ENCODE measurements around the gene SLC35G3. TPM values are rescaled to one million over a fixed set of nuclear protein-coding genes. Genes with fewer than 3 reads are reported as not detected.

The SLC35G3 gene
- polyA plus RNA-seq, 1 donor (not counting 4 experiments of a cell fraction or from before 2014, with no cell fraction given): not detected

GRCh38 chr17:35149941-35150340 lies 44.3 kb downstream of the SLC35G3 start:
- Histone ChIP-seq H4K20me1 (ENCODE audit: control insufficient read depth, extremely low read depth, insufficient read depth, low read length) (no peaks in the 10 kb centered on the region), H2AFZ (ENCODE audit: control insufficient read depth, low read length) (no peak overlapping the region), H3K27ac (ENCODE audit: control insufficient read depth, insufficient read depth, low read length) (no peak overlapping the region), H3K9me1 (ENCODE audit: control insufficient read depth, extremely low read depth, insufficient read depth, low read length) (no peaks in the 10 kb centered on the region), H3K4me3 (ENCODE audit: control insufficient read depth in 2 of 3, extremely low read depth in 1 of 3, insufficient read depth in 2 of 3, low read depth in 1 of 3, low read length in 3 of 3) (no peak overlapping the region), H3K27me3 (ENCODE audit: control insufficient read depth, extremely low read depth, insufficient read depth, low read length) (peaks cover 5% of the 10 kb centered on the region), H3K4me2 (ENCODE audit: control insufficient read depth, extremely low read depth, insufficient read depth, low read depth, low read length) (no peak overlapping the region), H3K36me3 (ENCODE audit: control insufficient read depth in 2 of 2, extremely low read depth in 1 of 2, insufficient read depth in 2 of 2, low read length in 2 of 2) (no peaks in the 10 kb centered on the region), H3K9ac (ENCODE audit: control insufficient read depth, extremely low read depth, insufficient read depth, low read length) (no peak overlapping the region), H3K79me2 (ENCODE audit: control insufficient read depth, insufficient read depth, low read length) (no peaks in the 10 kb centered on the region), H3K9me3 (ENCODE audit: control insufficient read depth, low read depth, low read length) (no peaks in the 10 kb centered on the region), H3K4me1 (ENCODE audit: control insufficient read depth, extremely low read depth, insufficient read depth, low read length) (no peaks in the 10 kb centered on the region)
- DNase-seq (ENCODE audit: low read depth, low spot score) (no peak), FAIRE-seq (no peak)
- dilution Hi-C loops (cut with MboI; ENCODE audit: extremely low pct_ligation_motif_present, low sequenced_read_pairs): no loop called here
- TF ChIP-seq EZH2 (IDR thresholded peaks at IDR 0.05; ENCODE audit: low read length): no peak
- TF ChIP-seq, protein P1, sequence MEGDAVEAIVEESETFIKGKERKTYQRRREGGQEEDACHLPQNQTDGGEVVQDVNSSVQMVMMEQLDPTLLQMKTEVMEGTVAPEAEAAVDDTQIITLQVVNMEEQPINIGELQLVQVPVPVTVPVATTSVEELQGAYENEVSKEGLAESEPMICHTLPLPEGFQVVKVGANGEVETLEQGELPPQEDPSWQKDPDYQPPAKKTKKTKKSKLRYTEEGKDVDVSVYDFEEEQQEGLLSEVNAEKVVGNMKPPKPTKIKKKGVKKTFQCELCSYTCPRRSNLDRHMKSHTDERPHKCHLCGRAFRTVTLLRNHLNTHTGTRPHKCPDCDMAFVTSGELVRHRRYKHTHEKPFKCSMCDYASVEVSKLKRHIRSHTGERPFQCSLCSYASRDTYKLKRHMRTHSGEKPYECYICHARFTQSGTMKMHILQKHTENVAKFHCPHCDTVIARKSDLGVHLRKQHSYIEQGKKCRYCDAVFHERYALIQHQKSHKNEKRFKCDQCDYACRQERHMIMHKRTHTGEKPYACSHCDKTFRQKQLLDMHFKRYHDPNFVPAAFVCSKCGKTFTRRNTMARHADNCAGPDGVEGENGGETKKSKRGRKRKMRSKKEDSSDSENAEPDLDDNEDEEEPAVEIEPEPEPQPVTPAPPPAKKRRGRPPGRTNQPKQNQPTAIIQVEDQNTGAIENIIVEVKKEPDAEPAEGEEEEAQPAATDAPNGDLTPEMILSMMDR (optimal IDR thresholded peaks at IDR 0.05 in 1 of 3, IDR thresholded peaks at IDR 0.05 in 1 of 3, conservative IDR thresholded peaks at IDR 0.05 in 1 of 3; ENCODE audit: extremely low read depth in 1 of 3, insufficient read depth in 2 of 3, low read length in 3 of 3): no peak

- no peak for FAIRE-seq
Measured at GRCh38 chr17:35148144-35148543, 46.0 kb downstream of the SLC35G3 start.

More at GRCh38 chr17:35148144-35148543, 46.0 kb downstream of the SLC35G3 start:
- H3K79me2 ChIP-seq (ENCODE audit: control insufficient read depth, insufficient read depth, low read length): no peaks in the 10 kb centered on the region
- H2AFZ ChIP-seq (ENCODE audit: control insufficient read depth, low read length): no peak overlapping the region
- H3K4me1 ChIP-seq (ENCODE audit: control insufficient read depth, extremely low read depth, insufficient read depth, low read length): no peaks in the 10 kb centered on the region
- H4K20me1 ChIP-seq (ENCODE audit: control insufficient read depth, extremely low read depth, insufficient read depth, low read length): no peaks in the 10 kb centered on the region
- H3K9me1 ChIP-seq (ENCODE audit: control insufficient read depth, extremely low read depth, insufficient read depth, low read length): no peaks in the 10 kb centered on the region
- H3K4me3 ChIP-seq (ENCODE audit: control insufficient read depth in 2 of 3, extremely low read depth in 1 of 3, insufficient read depth in 2 of 3, low read depth in 1 of 3, low read length in 3 of 3): no peak overlapping the region
- H3K9ac ChIP-seq (ENCODE audit: control insufficient read depth, extremely low read depth, insufficient read depth, low read length): no peak overlapping the region
- no peaks in the 10 kb centered on the region for H3K36me3 ChIP-seq (ENCODE audit: control insufficient read depth in 2 of 2, extremely low read depth in 1 of 2, insufficient read depth in 2 of 2, low read length in 2 of 2)
- no peak for DNase-seq (ENCODE audit: low read depth, low spot score)
- peaks cover 5% of the 10 kb centered on the region for H3K27me3 ChIP-seq (ENCODE audit: control insufficient read depth, extremely low read depth, insufficient read depth, low read length)
- H3K4me2 ChIP-seq (ENCODE audit: control insufficient read depth, extremely low read depth, insufficient read depth, low read depth, low read length): no peak overlapping the region
- dilution Hi-C loops (cut with MboI; ENCODE audit: extremely low pct_ligation_motif_present, low sequenced_read_pairs): no loop called here
- TF ChIP-seq, protein P1 (optimal IDR thresholded peaks at IDR 0.05 in 1 of 3, IDR thresholded peaks at IDR 0.05 in 1 of 3, conservative IDR thresholded peaks at IDR 0.05 in 1 of 3; ENCODE audit: extremely low read depth in 1 of 3, insufficient read depth in 2 of 3, low read length in 3 of 3): no peak
- TF ChIP-seq EZH2 (IDR thresholded peaks at IDR 0.05; ENCODE audit: low read length): no peak
- no peaks in the 10 kb centered on the region for H3K9me3 ChIP-seq (ENCODE audit: control insufficient read depth, low read depth, low read length)
- H3K27ac ChIP-seq (ENCODE audit: control insufficient read depth, insufficient read depth, low read length): no peak overlapping the region

Data from keratinocyte (primary cell).